ENCODE data around the gene BEX1.

GRCh38 chrX:103063918-103064434 lies at the start of gene BEX1:
- TF ChIP-seq POLR2A (IDR thresholded peaks at IDR 0.05) (no peak), CTCF (IDR thresholded peaks at IDR 0.05) (no peak)
